ENCODE measurements around the gene OSGIN1.

The OSGIN1 gene

DNA sequence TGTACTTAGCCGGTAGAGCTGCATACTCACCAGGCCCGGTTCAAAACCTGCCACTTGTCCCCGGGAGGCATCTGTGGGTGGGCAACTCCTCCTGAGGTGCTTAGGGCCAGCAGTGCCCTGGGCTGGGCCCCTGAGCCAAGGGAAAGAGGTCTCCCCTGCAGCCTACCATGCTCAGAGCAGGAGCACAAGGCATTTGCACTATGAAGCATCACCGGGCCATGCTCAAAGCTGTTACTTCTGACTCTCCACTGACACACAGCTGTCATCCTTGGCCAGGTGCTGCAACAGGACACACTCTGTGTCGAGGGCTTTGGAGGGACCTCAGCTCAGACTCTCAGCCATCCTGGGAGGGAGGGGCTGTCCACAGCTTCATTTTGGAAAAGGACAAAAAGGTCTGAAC, 52.4 kb downstream of the OSGIN1 start:
- ChIA-PET CTCF (no interaction called here), POLR2A (no interaction called here)
- TF ChIP-seq FOXA1 (IDR thresholded peaks at IDR 0.05) (no peak), FOXK2 (IDR thresholded peaks at IDR 0.05) (no peak), TARDBP (IDR thresholded peaks at IDR 0.05) (no peak), NFRKB (IDR thresholded peaks at IDR 0.05) (no peak), SP1 (IDR thresholded peaks at IDR 0.05) (no peak), ELF4 (IDR thresholded peaks at IDR 0.05) (no peak), CTBP1 (IDR thresholded peaks at IDR 0.05; ENCODE audit: borderline replicate concordance) (no peak), ZNF384 (IDR thresholded peaks at IDR 0.05) (no peak), L3MBTL2 (conservative IDR thresholded peaks at IDR 0.05) (no peak), BHLHE40 (IDR thresholded peaks at IDR 0.05; ENCODE audit: borderline replicate concordance) (no peak), SUZ12 (IDR thresholded peaks at IDR 0.05) (no peak), LEF1 (IDR thresholded peaks at IDR 0.05; ENCODE audit: borderline replicate concordance) (no peak), ARNT (IDR thresholded peaks at IDR 0.05) (no peak), HDGF (IDR thresholded peaks at IDR 0.05; ENCODE audit: borderline replicate concordance) (no peak), FOXM1 (IDR thresholded peaks at IDR 0.05; ENCODE audit: borderline replicate concordance) (no peak)
- TF ChIP-seq, protein P1, sequence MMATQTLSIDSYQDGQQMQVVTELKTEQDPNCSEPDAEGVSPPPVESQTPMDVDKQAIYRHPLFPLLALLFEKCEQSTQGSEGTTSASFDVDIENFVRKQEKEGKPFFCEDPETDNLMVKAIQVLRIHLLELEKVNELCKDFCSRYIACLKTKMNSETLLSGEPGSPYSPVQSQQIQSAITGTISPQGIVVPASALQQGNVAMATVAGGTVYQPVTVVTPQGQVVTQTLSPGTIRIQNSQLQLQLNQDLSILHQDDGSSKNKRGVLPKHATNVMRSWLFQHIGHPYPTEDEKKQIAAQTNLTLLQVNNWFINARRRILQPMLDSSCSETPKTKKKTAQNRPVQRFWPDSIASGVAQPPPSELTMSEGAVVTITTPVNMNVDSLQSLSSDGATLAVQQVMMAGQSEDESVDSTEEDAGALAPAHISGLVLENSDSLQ (IDR thresholded peaks at IDR 0.05), result no peak
- no peak for DNase-seq (ENCODE audit: extremely low spot score)

DNA sequence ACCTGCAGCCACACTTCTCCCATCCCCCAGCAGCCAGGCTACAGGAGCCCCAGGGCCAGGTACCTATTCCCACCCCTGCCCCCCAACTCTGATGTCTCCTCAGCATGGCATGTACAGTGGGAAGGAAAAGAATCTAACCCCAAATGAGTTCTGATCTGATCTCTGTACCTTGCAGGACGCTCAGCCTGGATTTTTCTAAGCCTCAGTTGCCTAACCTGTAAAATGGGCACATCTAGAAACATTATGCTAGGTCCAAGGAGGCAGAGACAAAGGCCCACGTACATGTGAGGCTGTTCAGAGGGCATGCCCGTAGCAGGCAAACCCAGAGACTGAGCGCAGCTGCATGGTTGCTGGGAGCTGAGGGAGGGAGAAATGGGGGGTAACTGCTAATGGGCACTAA, 54.5 kb downstream of the OSGIN1 start:
- POLR2A ChIA-PET, result no interaction called here
- DNase-seq (ENCODE audit: extremely low spot score), result no peak
- TF ChIP-seq L3MBTL2 (conservative IDR thresholded peaks at IDR 0.05) (no peak), TARDBP (IDR thresholded peaks at IDR 0.05) (no peak), ZNF384 (IDR thresholded peaks at IDR 0.05) (no peak), BHLHE40 (IDR thresholded peaks at IDR 0.05; ENCODE audit: borderline replicate concordance) (no peak), ELF4 (IDR thresholded peaks at IDR 0.05) (no peak), NFRKB (IDR thresholded peaks at IDR 0.05) (no peak), FOXM1 (IDR thresholded peaks at IDR 0.05; ENCODE audit: borderline replicate concordance) (no peak), FOXK2 (IDR thresholded peaks at IDR 0.05) (no peak), ARNT (IDR thresholded peaks at IDR 0.05) (no peak)
- TF ChIP-seq, protein P1 (IDR thresholded peaks at IDR 0.05), result no peak
- CTCF ChIA-PET, result no interaction called here

DNA sequence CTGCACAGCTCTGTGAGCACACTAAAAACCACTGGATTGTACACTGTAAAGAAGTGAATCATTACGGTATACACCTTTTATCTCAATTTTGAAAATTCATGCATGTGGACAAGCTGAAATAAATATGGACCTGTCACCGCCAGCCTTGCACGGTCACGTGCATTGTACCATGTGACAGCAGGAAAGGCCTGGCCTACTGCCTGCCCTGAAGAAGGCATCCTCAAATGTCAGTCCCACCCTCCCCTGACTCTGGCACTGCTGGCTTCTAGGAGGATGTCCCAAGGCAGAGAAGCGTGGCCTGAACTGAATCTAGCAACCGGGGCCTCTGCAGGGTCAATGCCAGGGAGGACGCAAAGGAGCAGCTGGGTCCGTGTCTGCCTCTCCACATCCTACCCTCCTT, 54.9 kb downstream of the OSGIN1 start:
- ChIA-PET POLR2A (no interaction called here), CTCF (no interaction called here)
- TF ChIP-seq L3MBTL2 (conservative IDR thresholded peaks at IDR 0.05) (no peak), LEF1 (IDR thresholded peaks at IDR 0.05; ENCODE audit: borderline replicate concordance) (no peak), HDGF (IDR thresholded peaks at IDR 0.05; ENCODE audit: borderline replicate concordance) (no peak), CTBP1 (IDR thresholded peaks at IDR 0.05; ENCODE audit: borderline replicate concordance) (no peak), SP1 (IDR thresholded peaks at IDR 0.05) (no peak), TARDBP (IDR thresholded peaks at IDR 0.05) (no peak), BHLHE40 (IDR thresholded peaks at IDR 0.05; ENCODE audit: borderline replicate concordance) (no peak), NFRKB (IDR thresholded peaks at IDR 0.05) (no peak), FOXK2 (IDR thresholded peaks at IDR 0.05) (no peak)
- TF ChIP-seq, protein P1 (IDR thresholded peaks at IDR 0.05), result no peak
- no peak for DNase-seq (ENCODE audit: extremely low spot score)

- ChIA-PET POLR2A (no interaction called here), CTCF (no interaction called here)
- TF ChIP-seq ARNT (IDR thresholded peaks at IDR 0.05) (no peak), FOXK2 (IDR thresholded peaks at IDR 0.05) (no peak), FOXM1 (IDR thresholded peaks at IDR 0.05; ENCODE audit: borderline replicate concordance) (no peak), BHLHE40 (IDR thresholded peaks at IDR 0.05; ENCODE audit: borderline replicate concordance) (no peak), NFRKB (IDR thresholded peaks at IDR 0.05) (no peak), SUZ12 (IDR thresholded peaks at IDR 0.05) (no peak), ZNF384 (IDR thresholded peaks at IDR 0.05) (no peak), ELF4 (IDR thresholded peaks at IDR 0.05) (no peak), SP1 (IDR thresholded peaks at IDR 0.05) (no peak)
- DNase-seq (ENCODE audit: extremely low spot score), result no peak
Measured at GRCh38 chr16:84009282-84009681, 56.2 kb downstream of the OSGIN1 start.

GRCh38 chr16:84013787-84014569, 60.9 kb downstream of the OSGIN1 start:
- ChIA-PET CTCF (interaction anchor here (0.9 kb wide), 1 partner anchor 12 kb away, joined by 3 read pairs; no protein-coding TSS in a partner anchor), POLR2A (interaction anchor here (0.6 kb wide), 1 partner anchor 91 kb away, joined by 3 read pairs; no protein-coding TSS in a partner anchor)
- DNase-seq (ENCODE audit: extremely low spot score), result peak; percentile 92
- TF ChIP-seq CTBP1 (IDR thresholded peaks at IDR 0.05; ENCODE audit: borderline replicate concordance) (no peak), HDGF (IDR thresholded peaks at IDR 0.05; ENCODE audit: borderline replicate concordance) (peak; percentile 95)

- CTCF ChIA-PET, result interaction anchor here (0.9 kb wide), 1 partner anchor 13 kb away, joined by 3 read pairs; no protein-coding TSS in a partner anchor
- TF ChIP-seq, protein P1 (IDR thresholded peaks at IDR 0.05), result no peak
- TF ChIP-seq L3MBTL2 (conservative IDR thresholded peaks at IDR 0.05), result no peak
- no peak for TF ChIP-seq NFRKB (IDR thresholded peaks at IDR 0.05)
- TF ChIP-seq FOXK2 (IDR thresholded peaks at IDR 0.05), result no peak
- no peak for TF ChIP-seq SP1 (IDR thresholded peaks at IDR 0.05)
- TF ChIP-seq HDGF (IDR thresholded peaks at IDR 0.05; ENCODE audit: borderline replicate concordance), result no peak
- TF ChIP-seq BHLHE40 (IDR thresholded peaks at IDR 0.05; ENCODE audit: borderline replicate concordance), result no peak
- no peak for TF ChIP-seq ELF4 (IDR thresholded peaks at IDR 0.05)
- no peak for TF ChIP-seq ZNF384 (IDR thresholded peaks at IDR 0.05)
- no peak for TF ChIP-seq SUZ12 (IDR thresholded peaks at IDR 0.05)
- TF ChIP-seq CTBP1 (IDR thresholded peaks at IDR 0.05; ENCODE audit: borderline replicate concordance), result no peak
- DNase-seq (ENCODE audit: extremely low spot score), result no peak
- POLR2A ChIA-PET, result no interaction called here
Measured at GRCh38 chr16:84014570-84015327, 61.7 kb downstream of the OSGIN1 start.
